NCI-H146 treated with DMSO at 0.1 percent for 48 hours (cell line): ENCODE measurements around the gene ERICH6B.
A peak's percentile ranks its signal among the peaks of the same experiment; 100 is the strongest.

Source experiments
- DNase-seq: peaks from one replicate; lab custom pipeline; 2025; ENCODE audit not compliant: unreplicated experiment; lab: John Stamatoyannopoulos, UW

The ERICH6B gene

DNA sequence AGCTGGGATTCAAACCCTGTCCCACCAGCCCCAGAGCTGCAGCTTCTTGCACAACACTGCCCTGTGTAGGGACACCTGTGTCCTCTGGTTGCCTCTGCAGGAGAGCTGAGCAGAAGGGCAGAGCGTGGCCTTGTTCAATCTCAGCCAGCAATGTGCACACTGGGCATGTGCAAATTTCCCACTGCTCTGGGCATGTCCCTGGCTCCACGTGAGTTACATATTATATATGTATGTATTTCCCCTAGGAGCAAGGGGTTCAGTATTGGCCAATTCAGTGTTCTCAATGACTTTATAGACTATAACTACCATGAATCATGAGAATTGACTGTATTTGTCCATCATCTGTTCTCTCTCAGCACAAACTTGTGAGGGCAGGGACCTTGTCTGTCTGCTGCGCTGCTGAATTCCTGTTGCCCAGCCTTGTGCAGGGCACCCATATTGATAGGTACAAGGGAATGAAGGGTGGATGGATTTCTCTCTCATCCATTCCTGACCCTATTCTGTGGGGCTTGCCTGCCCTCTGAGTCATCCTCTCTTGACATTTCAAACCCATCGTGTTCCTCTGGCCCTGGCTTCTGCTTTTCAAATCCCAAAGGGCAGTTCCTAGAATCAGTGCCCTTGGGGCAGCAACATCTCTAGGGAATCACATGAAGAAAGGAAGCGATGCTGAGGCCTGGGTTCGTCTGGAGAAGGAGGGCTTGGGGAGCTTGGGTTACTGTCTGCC is 69.7 kb downstream of the ERICH6B start:
- no peak for DNase-seq

DNA sequence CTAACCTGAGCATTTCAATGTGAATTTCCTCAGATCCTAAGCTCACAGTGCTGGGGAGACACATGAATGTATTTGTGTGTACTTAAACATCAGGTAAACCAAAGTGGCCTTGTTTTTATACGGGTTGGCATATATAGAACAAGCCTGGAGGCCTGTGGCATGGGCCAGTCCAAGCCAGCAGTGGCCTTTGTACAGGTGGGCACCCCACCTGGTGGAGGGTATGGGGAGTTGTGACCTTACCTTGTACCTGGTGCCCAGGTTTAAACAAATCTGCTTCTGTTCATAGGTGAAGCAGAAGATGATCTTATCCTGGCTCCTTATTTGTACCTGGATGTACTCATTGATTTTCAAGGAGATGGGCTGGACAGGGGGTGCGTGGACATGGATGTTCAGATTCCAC is 71.0 kb downstream of the ERICH6B start:
- DNase-seq: no peak

DNA sequence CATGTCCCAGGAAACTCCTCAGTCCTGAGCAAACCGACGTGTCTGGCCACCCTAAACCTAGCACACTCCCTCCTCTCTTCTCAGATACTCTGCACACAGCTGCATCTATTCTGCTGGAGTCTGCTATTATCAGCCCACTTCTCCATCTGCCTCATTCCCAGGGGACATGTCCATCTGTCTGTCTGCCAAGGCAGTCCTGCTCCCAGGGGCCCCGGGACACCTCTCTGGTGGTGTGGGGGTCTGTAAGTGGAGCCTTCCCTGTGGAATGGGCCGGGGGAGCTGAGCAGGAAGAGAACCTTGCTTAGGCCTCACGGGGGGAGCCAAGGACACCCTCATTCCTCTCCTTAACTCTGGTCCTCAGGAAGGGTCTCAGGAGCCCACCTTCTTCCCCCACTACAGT is 72.7 kb downstream of the ERICH6B start:
- DNase-seq: no peak

DNA sequence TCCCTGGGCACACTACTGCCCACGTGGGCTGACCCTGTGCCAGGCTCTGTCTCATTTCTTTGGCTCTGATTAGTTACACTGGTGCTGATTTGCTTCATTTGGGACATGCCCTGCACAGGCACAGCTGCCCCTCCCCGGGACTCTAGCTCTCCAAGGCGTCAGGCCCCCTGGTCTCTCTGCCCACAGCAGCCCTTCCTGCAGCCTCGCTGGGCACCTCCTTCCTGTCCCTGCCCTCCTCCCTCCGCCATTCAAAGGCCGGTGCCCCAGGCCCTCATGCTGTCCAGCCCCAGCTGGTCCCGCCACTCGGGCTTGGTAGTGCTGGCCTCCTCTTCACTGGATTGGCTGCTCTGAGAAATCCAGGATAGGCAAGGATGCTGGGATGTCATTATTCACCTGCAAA is 73.1 kb downstream of the ERICH6B start:
- DNase-seq: no peak

DNA sequence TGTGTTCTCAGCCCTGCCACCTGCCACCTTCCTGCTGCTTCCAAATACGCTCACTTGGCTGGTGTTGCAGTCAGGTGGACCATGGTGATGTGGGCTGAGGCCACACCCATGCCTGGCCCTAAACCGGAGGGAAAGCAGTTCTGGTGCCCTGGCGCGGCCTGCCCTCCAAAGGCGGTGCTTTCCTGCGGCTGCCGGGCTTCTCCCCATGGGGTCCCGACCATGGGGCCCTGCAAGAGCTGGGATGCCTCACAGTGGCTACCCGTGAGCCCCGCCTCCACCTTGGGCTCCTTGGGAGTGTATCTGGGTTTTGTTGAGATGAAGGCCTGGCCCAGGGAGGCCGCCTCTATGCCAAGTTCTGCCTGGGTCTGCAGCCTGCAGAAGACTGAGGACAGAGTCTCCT is 73.7 kb downstream of the ERICH6B start:
- no peak for DNase-seq

DNA sequence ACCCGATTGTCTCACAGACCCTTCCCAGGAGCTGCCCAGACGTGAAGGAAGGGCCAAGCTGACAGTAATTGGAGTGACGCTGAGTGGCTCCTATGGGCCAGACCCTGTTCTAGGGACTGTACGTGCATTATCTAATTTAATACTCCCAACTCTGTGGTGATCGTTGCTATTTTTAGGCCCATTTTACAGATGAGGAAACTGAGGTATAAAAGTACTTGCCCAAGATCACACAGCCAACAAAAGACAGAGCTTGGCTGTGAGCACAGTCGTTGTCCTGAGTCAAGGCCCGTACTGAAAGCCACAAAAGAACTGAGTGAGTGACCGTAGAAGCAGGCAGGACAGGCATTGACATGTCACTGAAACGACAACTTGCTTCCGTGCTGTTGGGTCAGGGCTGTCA is 74.7 kb downstream of the ERICH6B start:
- no peak for DNase-seq

DNA sequence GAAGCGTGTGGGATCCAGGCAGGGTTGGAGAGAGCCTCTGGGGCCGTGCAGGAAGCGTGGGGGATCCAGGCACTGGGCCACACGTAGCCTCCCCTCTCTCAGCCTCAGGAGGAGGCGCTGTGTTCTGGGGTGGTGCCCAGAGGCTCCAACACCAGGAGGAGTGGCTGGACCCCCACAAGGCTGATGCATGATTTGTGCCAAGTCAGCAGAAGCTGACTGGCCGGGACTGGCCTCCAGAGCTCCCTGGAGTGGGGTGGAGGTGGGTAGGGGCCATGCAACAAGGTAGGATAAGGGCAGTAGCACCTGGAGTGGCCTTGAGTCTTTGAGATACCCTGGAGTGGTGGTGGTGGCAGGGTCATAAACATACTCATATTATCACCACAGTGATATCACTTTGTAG is 75.3 kb downstream of the ERICH6B start:
- DNase-seq: no peak

DNA sequence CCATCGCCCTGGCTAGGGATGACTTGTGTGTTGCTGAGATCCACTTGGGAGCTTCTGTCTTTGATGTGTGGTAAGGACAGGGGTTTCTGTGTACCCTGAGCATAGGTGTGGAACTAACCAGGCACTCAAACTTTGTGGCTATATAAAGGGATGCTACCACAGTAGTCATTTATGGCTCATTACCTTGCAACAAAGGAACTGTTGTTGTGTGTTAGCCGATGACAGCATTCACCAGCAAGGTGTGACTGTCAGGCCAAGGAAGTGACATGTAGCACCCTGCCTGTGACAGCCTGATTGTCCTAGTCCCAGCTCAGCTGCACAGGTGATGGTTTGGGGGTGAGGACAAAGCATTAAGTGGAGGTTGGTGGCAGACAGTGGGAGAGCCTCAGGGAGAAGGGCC is 77.2 kb downstream of the ERICH6B start:
- DNase-seq: no peak

DNA sequence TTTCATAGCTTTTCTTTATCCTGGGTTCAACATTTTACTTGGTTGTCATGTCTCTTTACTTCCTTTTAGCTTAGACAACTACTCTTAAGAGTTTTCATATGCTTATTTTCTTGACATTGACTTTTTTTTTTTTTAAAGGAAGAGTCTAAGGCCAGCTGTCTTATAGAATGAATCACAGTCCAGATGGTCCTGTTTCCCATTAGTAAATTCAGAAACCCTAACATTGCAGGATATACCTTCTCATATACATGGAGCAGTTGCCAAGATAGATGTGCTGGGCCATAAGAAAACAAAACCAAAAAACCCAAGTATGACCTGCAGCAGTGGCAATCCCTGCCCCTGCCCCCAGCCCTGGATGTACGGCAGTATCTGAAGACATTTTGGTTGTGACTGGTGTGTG is 78.0 kb downstream of the ERICH6B start:
- DNase-seq: no peak

DNA sequence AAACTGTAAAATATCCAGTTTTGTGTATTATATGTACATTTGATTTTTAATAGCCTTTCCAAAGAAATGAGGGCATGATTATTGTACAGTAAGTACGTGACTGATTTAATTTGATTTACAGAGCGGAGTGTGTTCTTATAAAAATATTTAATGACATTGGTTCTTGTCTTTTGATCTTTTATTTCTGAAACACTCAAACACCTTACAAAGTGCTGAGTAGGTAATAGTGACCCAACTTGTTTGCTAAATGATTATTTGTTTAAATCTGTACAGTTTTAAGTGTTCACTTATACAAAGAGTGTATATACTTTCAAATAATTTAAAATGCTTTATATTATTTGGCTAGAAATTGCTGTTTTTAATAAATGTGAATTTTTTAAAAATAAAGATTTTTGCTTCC is 79.3 kb downstream of the ERICH6B start:
- no peak for DNase-seq

DNA sequence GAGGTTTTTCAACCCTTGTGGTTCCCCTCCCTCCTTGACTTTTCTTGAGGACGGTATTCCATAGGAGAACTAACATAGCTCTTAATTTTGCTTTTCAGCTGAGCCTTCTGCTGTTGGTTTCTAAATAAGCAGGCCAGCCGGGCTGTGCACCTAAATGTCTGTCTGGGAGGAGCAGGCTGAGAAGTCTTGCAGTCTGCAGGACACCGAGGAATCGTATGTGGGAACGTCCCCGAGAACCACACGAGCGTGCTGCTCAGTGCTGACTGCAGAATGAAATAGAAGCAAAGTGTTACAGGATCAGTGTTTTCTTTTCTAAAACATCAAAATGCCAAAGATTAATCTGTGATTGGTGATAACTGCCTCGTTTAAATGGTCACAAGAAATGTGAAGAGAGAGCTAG is 80.9 kb downstream of the ERICH6B start:
- DNase-seq: no peak

DNA sequence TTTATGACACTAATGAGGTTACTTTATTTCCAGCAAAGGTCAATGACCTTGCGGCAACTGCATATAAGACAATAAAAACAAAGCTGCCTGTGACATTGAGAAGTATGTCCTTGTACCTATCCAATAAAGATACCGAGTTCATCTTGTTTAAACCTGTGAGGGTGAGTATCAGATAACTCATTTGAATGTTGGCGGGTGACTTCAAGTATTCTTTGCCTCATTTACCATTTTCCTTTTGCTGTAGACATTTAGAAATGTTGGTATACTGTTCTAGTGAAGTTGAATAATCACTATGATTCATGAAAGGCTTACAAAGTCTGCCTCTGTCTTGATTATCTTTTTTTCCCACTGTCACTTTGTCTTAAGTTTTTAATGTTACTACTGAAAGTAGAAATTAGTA is 85.8 kb downstream of the ERICH6B start:
- no peak for DNase-seq

DNA sequence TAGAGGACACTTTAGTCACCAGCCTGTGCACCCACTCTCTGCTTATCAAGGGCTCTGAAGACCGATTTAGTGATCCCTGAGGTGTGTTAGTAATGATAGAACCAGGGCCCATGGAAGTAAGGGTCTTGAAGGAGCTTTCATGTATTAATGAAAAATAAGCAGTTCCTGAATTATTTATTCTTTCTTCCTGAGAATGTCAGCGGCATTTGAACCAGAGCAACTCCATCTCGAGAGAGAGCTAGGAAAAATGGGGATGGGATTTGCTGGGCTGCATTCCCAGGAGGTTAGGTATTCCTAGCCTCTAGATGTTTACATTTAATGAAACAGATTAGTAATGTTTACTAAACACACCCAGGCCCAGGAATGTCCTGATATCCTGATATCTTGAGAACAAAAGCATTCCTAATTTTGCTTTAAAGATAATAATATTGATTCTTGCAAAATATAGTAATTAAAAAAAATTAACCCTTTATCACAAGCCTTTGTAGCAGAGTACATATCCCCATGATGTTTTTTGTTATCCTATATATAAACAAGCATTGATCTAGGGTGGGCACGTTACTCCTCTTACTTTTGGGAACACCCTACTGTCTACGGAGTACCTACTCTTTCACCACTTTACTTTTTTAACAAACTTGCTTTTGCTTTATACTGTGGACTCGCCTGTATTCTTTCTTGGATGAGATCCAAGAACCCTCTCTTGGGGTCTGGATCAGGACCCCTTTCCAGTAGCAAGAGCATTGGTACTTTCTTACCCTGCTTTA is 87.7 kb downstream of the ERICH6B start:
- no peak for DNase-seq

DNA sequence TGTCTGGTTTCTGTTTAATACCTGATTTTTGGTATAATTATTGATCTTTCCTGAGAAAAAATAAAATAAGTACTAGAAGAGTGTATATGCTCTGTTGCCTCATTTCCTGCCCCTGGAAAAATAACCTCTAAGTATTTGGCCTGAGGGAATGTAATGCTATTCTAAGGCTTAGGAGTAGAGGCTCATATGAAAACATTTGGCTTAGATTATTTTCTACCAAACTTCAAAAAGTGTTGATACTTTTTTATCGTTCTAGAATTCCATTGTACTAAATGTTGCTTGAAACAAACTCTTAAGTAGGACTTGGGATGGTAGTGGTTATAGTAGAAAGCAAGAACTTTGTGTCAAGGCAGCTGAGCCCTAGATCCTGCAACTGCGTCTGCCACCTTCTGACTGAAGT is 93.0 kb downstream of the ERICH6B start:
- no peak for DNase-seq

DNA sequence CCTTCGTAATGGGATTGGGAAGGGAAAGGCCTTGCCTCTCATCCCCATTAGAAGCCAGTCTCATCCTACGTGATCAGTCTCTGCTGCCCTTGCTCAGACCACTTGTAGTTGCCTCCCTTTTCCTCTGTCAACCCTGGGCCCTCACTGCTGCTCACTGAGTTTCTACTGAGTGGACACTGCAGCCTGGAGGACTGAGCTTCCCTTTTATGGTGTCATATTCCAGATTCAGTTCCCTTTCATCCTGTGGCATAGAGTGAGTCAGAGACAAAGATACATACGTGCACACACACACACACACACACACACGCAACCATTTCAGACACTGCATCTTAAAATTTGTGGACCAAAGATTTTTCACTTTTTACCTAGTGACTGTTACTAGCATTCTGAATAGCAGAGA is 94.2 kb downstream of the ERICH6B start:
- no peak for DNase-seq

DNA sequence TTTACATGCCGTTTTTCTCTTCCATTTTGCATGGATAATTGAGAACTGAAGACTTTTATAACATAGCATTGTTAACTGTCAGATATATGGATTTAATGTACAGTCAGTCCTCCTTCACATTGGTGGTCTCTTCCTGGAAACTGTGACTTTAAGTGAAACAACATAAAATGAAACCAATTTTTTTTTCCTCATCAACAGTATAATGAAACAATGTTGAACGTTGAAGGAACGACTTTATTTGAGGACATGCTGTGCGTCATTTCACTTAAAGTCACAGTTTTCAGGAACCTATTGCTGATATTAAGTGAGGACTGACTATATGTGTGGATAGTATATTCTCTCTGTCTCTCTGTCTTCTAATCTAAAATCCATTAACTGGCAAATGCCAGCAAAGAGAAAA is 96.0 kb downstream of the ERICH6B start:
- DNase-seq: no peak

DNA sequence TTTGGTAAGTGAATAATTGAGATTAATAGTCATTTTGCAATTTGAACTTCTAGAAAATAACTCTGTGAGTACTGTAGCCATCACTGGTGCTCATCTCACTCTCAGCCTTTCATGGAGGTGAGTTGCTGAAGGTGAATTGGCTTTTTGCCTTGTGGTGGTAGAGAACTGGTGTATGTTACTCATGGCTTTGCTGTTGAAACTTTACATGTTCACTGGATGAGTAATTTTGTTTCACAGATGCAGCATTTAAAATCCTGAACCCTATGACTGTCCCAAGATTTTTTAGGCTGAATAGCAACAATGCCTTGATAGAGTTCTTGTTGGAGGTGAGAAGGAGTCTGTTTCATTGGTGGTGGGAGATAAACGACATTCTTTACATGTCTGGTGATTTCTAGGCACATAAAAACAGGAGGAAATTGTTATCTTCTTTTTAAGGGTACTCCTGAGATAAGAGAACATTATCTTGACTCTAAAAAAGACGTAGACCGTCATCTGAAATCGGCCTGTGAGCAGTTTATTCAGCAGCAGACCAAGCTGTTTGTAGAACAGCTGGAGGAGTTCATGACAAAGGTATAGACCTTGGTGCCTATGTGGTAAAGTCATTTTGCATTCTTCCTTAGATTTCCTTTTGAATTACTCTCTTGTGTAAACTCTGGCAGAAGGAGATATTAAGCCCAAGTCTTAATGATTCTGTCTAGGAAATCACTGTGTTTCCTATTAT is 96.9 kb downstream of the ERICH6B start:
- DNase-seq: no peak

DNA sequence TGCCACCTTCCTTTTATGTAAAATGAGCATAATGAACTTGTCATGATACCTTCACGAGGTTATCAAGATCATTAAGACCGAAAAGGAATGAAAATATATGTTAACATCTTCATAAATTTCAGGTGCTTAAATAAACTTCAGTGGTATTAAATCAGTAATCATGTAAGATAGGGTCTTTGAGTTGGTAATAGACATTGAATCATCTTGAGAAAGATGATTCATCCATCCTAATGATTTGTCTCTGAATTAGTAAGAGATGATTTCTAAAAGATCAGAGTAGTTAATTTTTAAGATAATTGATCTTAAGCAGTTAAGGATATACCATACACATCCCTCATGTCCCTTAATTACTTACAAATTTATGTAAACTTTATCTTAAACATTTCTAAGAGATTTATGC is 98.8 kb downstream of the ERICH6B start:
- DNase-seq: no peak

DNA sequence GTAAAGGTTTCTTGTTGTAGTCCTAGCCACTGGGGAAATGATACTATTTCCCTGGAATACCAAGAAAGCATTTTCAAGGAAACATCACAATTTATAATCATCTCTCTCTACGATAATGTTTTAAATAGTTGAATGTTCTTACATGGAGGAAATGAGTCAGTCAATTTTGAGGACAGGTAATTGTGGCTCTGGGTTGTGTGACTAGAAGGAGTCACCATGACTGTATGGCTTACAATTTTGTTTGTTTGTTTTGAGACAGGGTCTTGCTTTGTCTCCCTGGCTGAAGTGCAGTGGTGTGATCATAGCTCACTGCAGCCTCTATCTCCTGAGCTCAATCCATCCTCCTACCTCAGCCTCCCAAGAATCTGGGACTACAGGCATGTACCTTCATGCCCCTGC is 103.4 kb downstream of the ERICH6B start:
- no peak for DNase-seq

DNA sequence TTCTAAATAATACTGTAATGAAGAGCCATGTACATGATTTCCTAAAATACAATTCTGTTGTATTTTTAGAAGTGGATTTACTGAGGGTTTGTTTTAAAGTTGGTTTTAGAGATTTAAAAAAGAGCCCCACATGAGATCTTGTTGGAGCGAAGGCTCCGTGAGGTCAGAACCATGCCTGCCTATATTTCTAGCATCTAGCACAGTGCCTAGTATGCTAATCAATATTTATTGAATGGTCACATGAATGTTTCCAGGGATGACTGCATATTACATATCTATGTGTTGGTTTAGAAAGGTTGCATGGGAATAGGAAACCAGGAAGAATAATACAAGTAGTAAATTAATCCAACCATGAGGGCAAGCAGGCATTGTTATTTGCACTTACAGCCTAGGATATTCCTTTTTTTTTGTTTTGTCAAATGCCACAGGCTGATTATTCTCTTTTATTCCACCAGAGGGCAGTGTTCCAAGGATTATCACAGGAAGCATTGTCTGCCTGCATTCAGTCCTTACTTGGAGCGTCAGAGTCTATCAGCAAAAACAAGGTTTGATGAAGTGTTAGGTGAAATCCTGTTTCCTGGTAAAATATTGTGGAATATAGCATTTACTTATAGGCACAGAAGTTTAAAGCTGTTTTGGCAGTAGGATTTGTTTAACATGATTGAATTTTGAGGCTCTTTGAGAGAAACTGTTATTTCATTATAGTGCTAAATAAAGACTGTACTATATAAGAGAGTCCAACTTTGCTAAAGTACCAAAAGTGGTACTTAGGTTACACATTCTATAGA is 104.0 kb downstream of the ERICH6B start:
- DNase-seq: peak; percentile 64

DNA sequence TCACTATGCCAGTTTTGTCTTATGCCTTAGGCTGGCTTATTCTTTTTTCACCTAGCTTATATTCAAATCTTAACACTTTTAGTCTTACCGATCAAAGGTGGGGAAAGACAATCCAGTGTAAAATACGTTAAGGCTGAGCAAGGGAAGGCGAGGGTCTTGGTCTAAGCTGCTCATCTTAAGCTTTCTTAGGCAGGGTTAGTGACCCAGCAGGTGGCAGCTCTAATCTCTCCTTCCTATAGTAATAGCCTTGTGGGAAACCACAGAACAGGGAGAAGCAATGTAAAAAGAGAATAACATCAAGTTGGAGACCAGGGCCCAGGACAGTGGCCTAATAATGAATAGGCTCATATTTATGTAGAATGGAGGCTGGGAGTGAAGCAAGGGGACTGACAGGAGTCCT is 104.9 kb downstream of the ERICH6B start:
- no peak for DNase-seq
